HepG2 (cell line): Measurements from ENCODE around the gene TRAF5. TPM values are rescaled to one million over a fixed set of nuclear protein-coding genes. Genes with fewer than 3 reads are reported as not detected.

Source experiments
- ATAC-seq: fragments of 200-7000 bp; cut with Tn5 transposase; 3 replicates; pipeline ENCODE4 v1.9.1; 2020; ENCODE audit warnings: mild to moderate bottlenecking, moderate library complexity
- BruUV-seq: library from RNA; stranded (reverse); fragments of 400-500 nt; replicated peaks from 2 replicates; lab custom pipeline; 2021; lab: Mats Ljungman, UMichigan
- CTCF ChIA-PET: fragments of 300-600 bp; formaldehyde crosslinking; extraction: SDS; loops from one replicate; lab custom pipeline; 2021; ENCODE audit warnings: low total read pairs, inconsistent platforms, low intra/inter-chr PET ratio; lab: Yijun Ruan, JAX
- POLR2A ChIA-PET: fragments of 350-600 bp; sonication (Branson Sonifier 250); formaldehyde crosslinking; loops from one replicate; lab custom pipeline; 2020; ENCODE audit warnings: antibody characterized with exemption, inconsistent platforms; lab: Yijun Ruan, JAX
- DNase-seq: peaks from one replicate; pipeline ENCODE4 v3.0.0-alpha.2; 2015; ENCODE audit warnings: low spot score
- FAIRE-seq: peaks from 3 replicates; lab custom pipeline; 2011; peaks lifted over from hg19 to GRCh38; lab: Jason Lieb, UNC
- H2AFZ ChIP-seq: one replicate; pipeline ENCODE4 v1.6.1; 2011; ENCODE audit warnings: low read length, inconsistent platforms
- H3K27ac ChIP-seq: fragments of 300-600 bp; 3 replicates; pipeline ENCODE4 v1.8.0; 2011; ENCODE audit warnings: mixed run types, mild to moderate bottlenecking, mixed read lengths, low read length, inconsistent platforms; ENCODE audit not compliant: insufficient read depth; ENCODE audit errors: extremely low read length
- H3K27me3 ChIP-seq, 2 experiments: fragments of 200-600 bp in 1 of 2; 2 replicates in 1 of 2; 3 replicates in 1 of 2; pipeline versions ENCODE4 v1.6.0 to v1.8.0; 2011; ENCODE audit warnings: low read length in 2 of 2, mild to moderate bottlenecking in 2 of 2, moderate library complexity in 2 of 2, inconsistent platforms in 1 of 2; ENCODE audit not compliant: insufficient read depth in 2 of 2, control insufficient read depth in 1 of 2
- H3K36me3 ChIP-seq, 2 experiments: fragments of 200-600 bp in 1 of 2; replicated peaks in 1 of 2; 2 replicates in 1 of 2; 3 replicates in 1 of 2; pipeline versions ENCODE4 v1.5.1 to v1.8.0; 2011; ENCODE audit warnings: low read length in 2 of 2, inconsistent platforms in 1 of 2; ENCODE audit not compliant: insufficient read depth in 2 of 2, control insufficient read depth in 1 of 2
- H3K4me1 ChIP-seq: 2 replicates; pipeline ENCODE4 v1.5.1; 2012; ENCODE audit warnings: low read length, inconsistent platforms; ENCODE audit not compliant: insufficient read depth
- H3K4me2 ChIP-seq: 2 replicates; pipeline ENCODE4 v1.6.0; 2011; ENCODE audit warnings: low read depth, low read length, inconsistent platforms
- H3K4me3 ChIP-seq, 3 experiments: fragments of 200-600 bp in 1 of 3; sonication (generic), shearing (Covaris generic) in 1 of 3; replicated peaks in 1 of 3; 2 replicates each; pipeline ENCODE4 v1.5.1; 2011 to 2016; ENCODE audit warnings: low read length in 3 of 3, inconsistent platforms in 2 of 3, low read depth in 2 of 3, mild to moderate bottlenecking in 2 of 3, control low read depth in 1 of 3, mixed read lengths in 1 of 3; ENCODE audit not compliant: insufficient read depth in 1 of 3
- H3K79me2 ChIP-seq: one replicate; pipeline ENCODE4 v1.6.1; 2011; ENCODE audit warnings: low read length, inconsistent platforms; ENCODE audit not compliant: insufficient read depth
- H3K9ac ChIP-seq: 2 replicates; pipeline ENCODE4 v1.6.0; 2011; ENCODE audit warnings: mild to moderate bottlenecking, low read depth, low read length, inconsistent platforms; ENCODE audit not compliant: insufficient read depth
- H3K9me3 ChIP-seq: 2 replicates; pipeline ENCODE4 v1.5.1; 2012; ENCODE audit warnings: mild to moderate bottlenecking, low read length
- H4K20me1 ChIP-seq: 2 replicates; pipeline ENCODE4 v1.6.0; 2011; ENCODE audit warnings: inconsistent platforms, mild to moderate bottlenecking, low read length, moderate library complexity; ENCODE audit not compliant: insufficient read depth
- HNRNPH1 ChIP-seq: fragments of 200-400 bp; formaldehyde crosslinking; optimal IDR thresholded peaks from 2 replicates; pipeline ENCODE3; 2017; ENCODE audit warnings: mild to moderate bottlenecking, low read depth, low read length
- MZF1 ChIP-seq: sonication (generic); formaldehyde crosslinking; IDR thresholded peaks from 2 replicates; pipeline ENCODE4 v1.8.1; 2023; ENCODE audit warnings: mild to moderate bottlenecking, missing genetic modification reagents, borderline replicate concordance
- NFIC ChIP-seq: IDR thresholded peaks from 2 replicates; pipeline ENCODE4 v1.6.1; 2012; ENCODE audit warnings: mild to moderate bottlenecking, low read length, inconsistent platforms
- NFYB ChIP-seq: sonication (generic); formaldehyde crosslinking; IDR thresholded peaks from 2 replicates; pipeline ENCODE4 v1.4.0; 2020; ENCODE audit warnings: missing genetic modification reagents
- NR2F2 ChIP-seq: IDR thresholded peaks from 2 replicates; pipeline ENCODE4 v1.6.1; 2012; ENCODE audit warnings: low read depth, inconsistent platforms, borderline replicate concordance
- RARA ChIP-seq: IDR thresholded peaks from 2 replicates; pipeline ENCODE4 v1.6.1; 2016; ENCODE audit warnings: missing genetic modification reagents, missing compliant biosample characterization
- SAFB2 ChIP-seq: sonication (generic); formaldehyde crosslinking; IDR thresholded peaks from 2 replicates; pipeline ENCODE4 v1.5.1; 2020; ENCODE audit warnings: missing genetic modification reagents, low read depth, mild to moderate bottlenecking, borderline replicate concordance
- SAP130 ChIP-seq: IDR thresholded peaks from 2 replicates; pipeline ENCODE4 v1.6.1; 2016; ENCODE audit warnings: low read depth
- SMAD3 ChIP-seq: sonication (generic); formaldehyde crosslinking; IDR thresholded peaks from 2 replicates; pipeline ENCODE4 v1.4.0; 2020; ENCODE audit warnings: missing genetic modification reagents
- ZBTB8A ChIP-seq: sonication (generic); formaldehyde crosslinking; IDR thresholded peaks from 2 replicates; pipeline ENCODE4 v1.4.0; 2020; ENCODE audit warnings: mild to moderate bottlenecking, low read depth, missing genetic modification reagents, borderline replicate concordance
- ZFP82 ChIP-seq: sonication (generic); formaldehyde crosslinking; IDR thresholded peaks from 2 replicates; pipeline ENCODE4 v1.5.1; 2020; ENCODE audit warnings: mild to moderate bottlenecking, missing genetic modification reagents, borderline replicate concordance
- ZNF879 ChIP-seq: sonication (generic); formaldehyde crosslinking; IDR thresholded peaks from 2 replicates; pipeline ENCODE4 v1.8.1; 2023; ENCODE audit warnings: missing genetic modification reagents
- WGBS: methylation state at CpG from one replicate; pipeline ENCODE4 v1.1.6; 2017; ENCODE audit warnings: low lambda C conversion rate; 5-methylcytosine and 5-hydroxymethylcytosine counted together
- in situ Hi-C: cut with HindIII; loops from 2 replicates; pipeline ENCODE4 v1.10.0; 2017; ENCODE audit warnings: low pct_unique_long_range_greater_than_20kb; ENCODE audit not compliant: extremely low pct_ligation_motif_present
- intact Hi-C: fragments of 100-400 bp; cut with micrococcal nuclease; formaldehyde crosslinking; loops from one replicate; pipeline ENCODE4 v1.10.0; 2022; ENCODE audit not compliant: unreplicated experiment
- polyA plus RNA-seq, 8 experiments: library from polyadenylated mRNA; depleted of rRNA in 3 of 8; stranded (reverse) in 7 of 8; unstranded in 1 of 8; fragments of >200 nt; fragmentation: Illumina TruSeq in 4 of 8; extraction: Trizol in 4 of 8; gene quantifications; 2 replicates each; pipeline versions ENCODE4 v1.2.1 to v1.2.3, GENCODE V29; 2011 to 2016; ENCODE audit warnings: low read depth in 4 of 8, missing spikeins in 1 of 8, mixed read lengths in 1 of 8; ENCODE audit not compliant: insufficient read depth in 1 of 8
- total RNA-seq, 5 experiments: library from RNA; depleted of rRNA; stranded (reverse); fragments of >200 nt; fragmentation: Illumina TruSeq; extraction: Trizol; gene quantifications; 2 replicates each; pipeline ENCODE4 v1.2.3, GENCODE V29; 2016; ENCODE audit warnings: low read depth in 1 of 5
- TF ChIP-seq, protein P1 (sequence below): conservative IDR thresholded peaks from 2 replicates; pipeline ENCODE4 v1.6.1; 2018; ENCODE audit warnings: missing genetic modification reagents
- TF ChIP-seq, protein P2 (sequence below): sonication (generic); formaldehyde crosslinking; conservative IDR thresholded peaks from 2 replicates; pipeline ENCODE4 v1.8.0; 2022; ENCODE audit warnings: mild to moderate bottlenecking, moderate library complexity, missing genetic modification reagents
- TF ChIP-seq, protein P3 (sequence below), 2 experiments: sonication (generic) in 1 of 2; formaldehyde crosslinking in 1 of 2; IDR thresholded peaks; 2 replicates each; pipeline versions ENCODE4 v1.4.0 to v1.6.1; 2018 to 2020; ENCODE audit warnings: missing genetic modification reagents in 2 of 2, borderline replicate concordance in 1 of 2, low read depth in 1 of 2, mild to moderate bottlenecking in 1 of 2, missing biosample characterization in 1 of 2
- TF ChIP-seq, protein P4 (sequence below): sonication (generic); formaldehyde crosslinking; IDR thresholded peaks from 2 replicates; pipeline ENCODE4 v1.4.0; 2020; ENCODE audit warnings: missing genetic modification reagents, borderline replicate concordance

The TRAF5 gene
- total and polyA plus RNA-seq, 2 of the 13 experiments (the other 11 are each of a cell fraction or from before 2014, with no cell fraction given), result 0.27 to 1.6 TPM

DNA sequence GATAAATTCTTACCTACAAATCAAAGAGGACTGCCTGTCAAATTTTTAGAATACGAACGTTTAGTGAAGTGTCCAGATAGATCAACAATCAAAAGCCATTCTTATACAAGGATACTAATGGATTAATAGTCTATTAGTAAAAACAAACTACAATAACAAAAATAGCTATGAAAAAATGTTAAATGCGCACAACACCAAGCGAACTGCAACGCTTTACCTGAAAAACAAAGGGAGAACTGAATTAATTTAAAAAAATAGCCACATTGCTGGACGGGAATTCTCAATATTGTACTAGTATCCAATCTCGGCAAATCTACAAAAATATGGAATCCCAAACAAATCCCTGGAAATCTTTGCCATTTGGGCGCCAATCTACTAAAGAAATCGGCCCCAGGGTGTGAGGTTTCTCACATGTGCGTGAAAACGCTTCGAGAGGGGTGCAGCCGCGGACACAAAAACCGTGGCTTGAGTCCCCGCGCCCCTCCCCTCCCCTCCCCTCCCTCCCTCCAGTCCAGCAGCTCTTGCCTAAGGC is 55.6 kb downstream of the TRAF5 start:
- peak overlapping the region; percentile 89 for H3K4me2 ChIP-seq
- no peak for ATAC-seq
- no peaks in the 10 kb centered on the region for H3K36me3 ChIP-seq
- POLR2A ChIA-PET, result interaction anchor here (0.6 to 1.9 kb wide), 9 partner anchors 13 to 138 kb away, joined by 3 to 7 read pairs (median 3); no protein-coding TSS in a partner anchor
- peaks cover 7% of the 10 kb centered on the region for H3K79me2 ChIP-seq
- intact Hi-C loops, result no loop called here
- in situ Hi-C loops, result no loop called here
- CTCF ChIA-PET, result no interaction called here
- peak overlapping the region; percentile 74 to 93 (median 91) for H3K4me3 ChIP-seq
- no peak for FAIRE-seq
- H3K9me3 ChIP-seq, result no peaks in the 10 kb centered on the region
- no peaks in the 10 kb centered on the region for H4K20me1 ChIP-seq
- peak overlapping the region; percentile 98 for H3K27ac ChIP-seq
- DNase-seq, result no peak
- WGBS, result 20% methylated on average over 9 of the region's 17 CpGs
- H2AFZ ChIP-seq, result peak overlapping the region; percentile 90
- no peaks in the 10 kb centered on the region; a peak in 1 of 5 replicates for H3K27me3 ChIP-seq
- peaks cover 19% of the 10 kb centered on the region for H3K4me1 ChIP-seq
- TSS peak; percentile 89 for BruUV-seq
- peak overlapping the region; percentile 95 for H3K9ac ChIP-seq
- TF ChIP-seq, protein P1, sequence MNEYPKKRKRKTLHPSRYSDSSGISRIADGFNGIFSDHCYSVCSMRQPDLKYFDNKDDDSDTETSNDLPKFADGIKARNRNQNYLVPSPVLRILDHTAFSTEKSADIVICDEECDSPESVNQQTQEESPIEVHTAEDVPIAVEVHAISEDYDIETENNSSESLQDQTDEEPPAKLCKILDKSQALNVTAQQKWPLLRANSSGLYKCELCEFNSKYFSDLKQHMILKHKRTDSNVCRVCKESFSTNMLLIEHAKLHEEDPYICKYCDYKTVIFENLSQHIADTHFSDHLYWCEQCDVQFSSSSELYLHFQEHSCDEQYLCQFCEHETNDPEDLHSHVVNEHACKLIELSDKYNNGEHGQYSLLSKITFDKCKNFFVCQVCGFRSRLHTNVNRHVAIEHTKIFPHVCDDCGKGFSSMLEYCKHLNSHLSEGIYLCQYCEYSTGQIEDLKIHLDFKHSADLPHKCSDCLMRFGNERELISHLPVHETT, result 0 out of 2 replicates have a peak, but pooled peaks have one; percentile 27
- TF ChIP-seq, protein P2, sequence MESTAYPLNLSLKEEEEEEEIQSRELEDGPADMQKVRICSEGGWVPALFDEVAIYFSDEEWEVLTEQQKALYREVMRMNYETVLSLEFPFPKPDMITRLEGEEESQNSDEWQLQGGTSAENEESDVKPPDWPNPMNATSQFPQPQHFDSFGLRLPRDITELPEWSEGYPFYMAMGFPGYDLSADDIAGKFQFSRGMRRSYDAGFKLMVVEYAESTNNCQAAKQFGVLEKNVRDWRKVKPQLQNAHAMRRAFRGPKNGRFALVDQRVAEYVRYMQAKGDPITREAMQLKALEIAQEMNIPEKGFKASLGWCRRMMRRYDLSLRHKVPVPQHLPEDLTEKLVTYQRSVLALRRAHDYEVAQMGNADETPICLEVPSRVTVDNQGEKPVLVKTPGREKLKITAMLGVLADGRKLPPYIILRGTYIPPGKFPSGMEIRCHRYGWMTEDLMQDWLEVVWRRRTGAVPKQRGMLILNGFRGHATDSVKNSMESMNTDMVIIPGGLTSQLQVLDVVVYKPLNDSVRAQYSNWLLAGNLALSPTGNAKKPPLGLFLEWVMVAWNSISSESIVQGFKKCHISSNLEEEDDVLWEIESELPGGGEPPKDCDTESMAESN (CRISPR knock-in tag), result peak; percentile 77; the same call in 1 of the 2 replicates
- 0 out of 2 replicates have a peak, but pooled peaks have one; percentile 17 for TF ChIP-seq MZF1 (CRISPR knock-in tag)
- no peak for TF ChIP-seq SAFB2 (CRISPR knock-in tag)
- 0 out of 2 replicates have a peak, but pooled peaks have one; percentile 27 for TF ChIP-seq ZFP82 (CRISPR knock-in tag)
- 0 out of 2 replicates have a peak, but pooled peaks have one; percentile 21 for TF ChIP-seq ZNF879 (CRISPR knock-in tag)
- no peak for TF ChIP-seq NFYB
- TF ChIP-seq NFIC, result no peak
- TF ChIP-seq SMAD3 (CRISPR knock-in tag), result 0 out of 2 replicates have a peak, but pooled peaks have one; percentile 9
- TF ChIP-seq NR2F2, result no peak
- TF ChIP-seq, protein P3, sequence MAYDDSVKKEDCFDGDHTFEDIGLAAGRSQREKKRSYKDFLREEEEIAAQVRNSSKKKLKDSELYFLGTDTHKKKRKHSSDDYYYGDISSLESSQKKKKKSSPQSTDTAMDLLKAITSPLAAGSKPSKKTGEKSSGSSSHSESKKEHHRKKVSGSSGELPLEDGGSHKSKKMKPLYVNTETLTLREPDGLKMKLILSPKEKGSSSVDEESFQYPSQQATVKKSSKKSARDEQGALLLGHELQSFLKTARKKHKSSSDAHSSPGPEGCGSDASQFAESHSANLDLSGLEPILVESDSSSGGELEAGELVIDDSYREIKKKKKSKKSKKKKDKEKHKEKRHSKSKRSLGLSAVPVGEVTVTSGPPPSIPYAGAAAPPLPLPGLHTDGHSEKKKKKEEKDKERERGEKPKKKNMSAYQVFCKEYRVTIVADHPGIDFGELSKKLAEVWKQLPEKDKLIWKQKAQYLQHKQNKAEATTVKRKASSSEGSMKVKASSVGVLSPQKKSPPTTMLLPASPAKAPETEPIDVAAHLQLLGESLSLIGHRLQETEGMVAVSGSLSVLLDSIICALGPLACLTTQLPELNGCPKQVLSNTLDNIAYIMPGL (CRISPR knock-in tag; IDR thresholded peaks at IDR 0.05; ENCODE audit: borderline replicate concordance in 1 of 2, low read depth in 1 of 2), result no peak
- peak; percentile 89 for TF ChIP-seq HNRNPH1
- TF ChIP-seq, protein P4, sequence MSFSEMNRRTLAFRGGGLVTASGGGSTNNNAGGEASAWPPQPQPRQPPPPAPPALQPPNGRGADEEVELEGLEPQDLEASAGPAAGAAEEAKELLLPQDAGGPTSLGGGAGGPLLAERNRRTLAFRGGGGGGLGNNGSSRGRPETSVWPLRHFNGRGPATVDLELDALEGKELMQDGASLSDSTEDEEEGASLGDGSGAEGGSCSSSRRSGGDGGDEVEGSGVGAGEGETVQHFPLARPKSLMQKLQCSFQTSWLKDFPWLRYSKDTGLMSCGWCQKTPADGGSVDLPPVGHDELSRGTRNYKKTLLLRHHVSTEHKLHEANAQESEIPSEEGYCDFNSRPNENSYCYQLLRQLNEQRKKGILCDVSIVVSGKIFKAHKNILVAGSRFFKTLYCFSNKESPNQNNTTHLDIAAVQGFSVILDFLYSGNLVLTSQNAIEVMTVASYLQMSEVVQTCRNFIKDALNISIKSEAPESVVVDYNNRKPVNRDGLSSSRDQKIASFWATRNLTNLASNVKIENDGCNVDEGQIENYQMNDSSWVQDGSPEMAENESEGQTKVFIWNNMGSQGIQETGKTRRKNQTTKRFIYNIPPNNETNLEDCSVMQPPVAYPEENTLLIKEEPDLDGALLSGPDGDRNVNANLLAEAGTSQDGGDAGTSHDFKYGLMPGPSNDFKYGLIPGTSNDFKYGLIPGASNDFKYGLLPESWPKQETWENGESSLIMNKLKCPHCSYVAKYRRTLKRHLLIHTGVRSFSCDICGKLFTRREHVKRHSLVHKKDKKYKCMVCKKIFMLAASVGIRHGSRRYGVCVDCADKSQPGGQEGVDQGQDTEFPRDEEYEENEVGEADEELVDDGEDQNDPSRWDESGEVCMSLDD, result no peak
- TF ChIP-seq SAP130 (CRISPR knock-in tag), result no peak
- TF ChIP-seq ZBTB8A (CRISPR knock-in tag), result no peak
- 0 out of 2 replicates have a peak, but pooled peaks have one; percentile 30 for TF ChIP-seq RARA (CRISPR knock-in tag)
